Transverse colon (tissue), 4 donors: ENCODE data around the gene INSYN2B. TPM values are rescaled to one million over a fixed set of nuclear protein-coding genes. Genes with fewer than 3 reads are reported as not detected.

Source experiments
- DNase-seq: peaks from one replicate; pipeline ENCODE4 v3.0.0-alpha.2; 2019
- H3K27ac ChIP-seq, 4 donors: fragments of 200-600 bp; sonication (generic); 2 replicates each; pipeline ENCODE4 v1.5.1; 2016 to 2018; ENCODE audit warnings: inconsistent platforms in 4 of 4
- H3K27me3 ChIP-seq: fragments of 200-600 bp; sonication (generic); 2 replicates; pipeline ENCODE4 v1.5.1; 2017; ENCODE audit warnings: inconsistent platforms
- H3K36me3 ChIP-seq, 4 donors: fragments of 200-600 bp; sonication (generic); 2 replicates each; pipeline ENCODE4 v1.5.1; 2017 to 2019; ENCODE audit warnings: inconsistent platforms in 4 of 4
- H3K4me1 ChIP-seq, 4 donors: fragments of 200-600 bp; sonication (generic); 2 replicates each; pipeline ENCODE4 v1.5.1; 2017 to 2020; ENCODE audit warnings: inconsistent platforms in 4 of 4
- H3K4me3 ChIP-seq, 4 donors: fragments of 200-600 bp; sonication (generic); 1 replicate in 1 of 4; 2 replicates in 3 of 4; pipeline versions ENCODE4 v1.5.1 to v1.6.1; 2017 to 2019; ENCODE audit warnings: inconsistent platforms in 4 of 4
- H3K9me3 ChIP-seq, 2 donors: fragments of 200-600 bp; sonication (generic); 2 replicates each; pipeline ENCODE4 v1.5.1; 2017 to 2019; ENCODE audit warnings: inconsistent platforms in 2 of 2
- EP300 ChIP-seq: sonication (generic); formaldehyde crosslinking; IDR thresholded peaks from one replicate; pipeline ENCODE4 v1.6.1; 2017; ENCODE audit warnings: antibody characterized with exemption, low read depth
- POLR2A ChIP-seq: fragments of 450-650 bp; IDR thresholded peaks from one replicate; pipeline ENCODE4 v1.6.1; 2016; ENCODE audit warnings: antibody characterized with exemption, mild to moderate bottlenecking, moderate library complexity
- POLR2AphosphoS5 ChIP-seq, 3 donors: sonication (generic); formaldehyde crosslinking; IDR thresholded peaks; one replicate each; pipeline ENCODE4 v1.6.1; 2016; ENCODE audit warnings: antibody characterized with exemption in 3 of 3
- WGBS, 2 donors: methylation state at CpG; one replicate each; pipeline ENCODE4 v1.1.5; 2018; ENCODE audit warnings: low coverage in 1 of 2; 5-methylcytosine and 5-hydroxymethylcytosine counted together
- in situ Hi-C, 4 donors: fragments of 200-750 bp; cut with MboI; loops; one replicate each; pipeline versions ENCODE4 v1.15.0 to v1.15.1; 2017; ENCODE audit warnings: low sequenced_read_pairs in 3 of 4, low pct_ligation_motif_present in 1 of 4, low pct_unique_long_range_greater_than_20kb in 1 of 4
- intact Hi-C: fragments of 100-400 bp; cut with DNase I; formaldehyde crosslinking; loops from one replicate; pipeline ENCODE4 v1.15.1; 2023; ENCODE audit warnings: low total_unique reads
- total RNA-seq, 4 donors: library from RNA; depleted of rRNA; stranded (reverse); fragments of >200 nt; gene quantifications; one replicate each; pipeline ENCODE4 v1.1.0, GENCODE V29; 2016
- TF ChIP-seq, protein P1 (sequence below), 5 experiments: fragments of 200-600 bp in 3 of 5; fragments of 450-650 bp in 2 of 5; sonication (generic) in 3 of 5; IDR thresholded peaks; 1 replicate in 2 of 5; 2 replicates in 3 of 5; pipeline ENCODE4 v1.5.1; 2016 to 2017; ENCODE audit warnings: antibody characterized with exemption in 5 of 5, inconsistent platforms in 3 of 5, mild to moderate bottlenecking in 2 of 5, moderate library complexity in 1 of 5

INSYN2B gene
- total RNA-seq, 4 donors from 2014 or later = not detected

DNA sequence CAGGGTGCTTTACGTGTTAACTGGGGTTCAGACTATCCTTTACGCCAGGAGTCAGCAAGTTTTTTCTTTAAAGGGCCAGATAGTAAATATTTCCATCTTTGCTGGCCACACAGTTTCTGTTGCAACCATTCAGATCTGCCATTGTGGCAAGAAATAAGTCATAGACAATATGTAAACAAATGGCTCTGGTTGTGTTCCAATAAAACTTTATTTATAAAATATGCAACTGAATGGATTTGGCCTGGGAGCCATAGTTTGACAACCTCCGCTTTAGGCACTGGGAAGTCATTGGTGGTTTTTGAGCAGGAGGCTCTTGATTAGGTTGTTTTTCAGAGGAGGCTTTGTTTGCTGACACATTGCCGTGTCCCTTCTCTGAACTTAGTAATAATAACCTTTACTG, 90.7 kb downstream of the INSYN2B start:
- in situ Hi-C loops = no loop called here
- TF ChIP-seq, protein P1, sequence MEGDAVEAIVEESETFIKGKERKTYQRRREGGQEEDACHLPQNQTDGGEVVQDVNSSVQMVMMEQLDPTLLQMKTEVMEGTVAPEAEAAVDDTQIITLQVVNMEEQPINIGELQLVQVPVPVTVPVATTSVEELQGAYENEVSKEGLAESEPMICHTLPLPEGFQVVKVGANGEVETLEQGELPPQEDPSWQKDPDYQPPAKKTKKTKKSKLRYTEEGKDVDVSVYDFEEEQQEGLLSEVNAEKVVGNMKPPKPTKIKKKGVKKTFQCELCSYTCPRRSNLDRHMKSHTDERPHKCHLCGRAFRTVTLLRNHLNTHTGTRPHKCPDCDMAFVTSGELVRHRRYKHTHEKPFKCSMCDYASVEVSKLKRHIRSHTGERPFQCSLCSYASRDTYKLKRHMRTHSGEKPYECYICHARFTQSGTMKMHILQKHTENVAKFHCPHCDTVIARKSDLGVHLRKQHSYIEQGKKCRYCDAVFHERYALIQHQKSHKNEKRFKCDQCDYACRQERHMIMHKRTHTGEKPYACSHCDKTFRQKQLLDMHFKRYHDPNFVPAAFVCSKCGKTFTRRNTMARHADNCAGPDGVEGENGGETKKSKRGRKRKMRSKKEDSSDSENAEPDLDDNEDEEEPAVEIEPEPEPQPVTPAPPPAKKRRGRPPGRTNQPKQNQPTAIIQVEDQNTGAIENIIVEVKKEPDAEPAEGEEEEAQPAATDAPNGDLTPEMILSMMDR (IDR thresholded peaks at IDR 0.05) = no peak
- no peak for TF ChIP-seq POLR2A
- TF ChIP-seq EP300 = no peak
- TF ChIP-seq POLR2AphosphoS5 (IDR thresholded peaks at IDR 0.05) = no peak
- 40 to 68% methylated on average over 1 to 4 of the region's 4 CpGs for WGBS, 2 donors
- no peaks in the 10 kb centered on the region for H3K9me3 ChIP-seq
- DNase-seq = no peak
- no peaks in the 10 kb centered on the region for H3K27me3 ChIP-seq
- no peaks in the 10 kb centered on the region for H3K4me1 ChIP-seq
- no peak overlapping the region for H3K27ac ChIP-seq
- intact Hi-C loops = no loop called here
- no peak overlapping the region for H3K4me3 ChIP-seq
- no peaks in the 10 kb centered on the region for H3K36me3 ChIP-seq

DNA sequence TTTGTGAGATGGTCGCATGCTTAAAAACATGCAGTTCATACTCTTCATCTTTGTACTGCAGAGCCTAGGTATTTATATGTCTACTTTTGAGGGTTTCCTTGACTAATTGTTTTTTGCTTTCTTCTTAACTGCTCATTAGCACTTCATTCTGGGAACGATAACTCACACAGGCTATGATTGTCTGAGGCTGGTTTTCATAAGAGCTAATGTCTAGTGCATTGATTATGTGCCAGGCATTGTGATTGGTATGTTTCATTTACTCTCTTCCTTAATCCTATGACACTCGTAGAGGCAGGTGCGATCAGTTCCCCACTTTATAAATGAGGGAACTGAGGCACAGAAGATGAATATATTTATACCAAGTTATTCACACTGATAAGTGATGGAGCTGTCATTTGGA, 93.6 kb downstream of the INSYN2B start:
- Histone ChIP-seq H3K27ac (no peak overlapping the region), H3K9me3 (no peaks in the 10 kb centered on the region), H3K4me3 (no peak overlapping the region), H3K4me1 (no peaks in the 10 kb centered on the region), H3K27me3 (no peaks in the 10 kb centered on the region), H3K36me3 (no peaks in the 10 kb centered on the region)
- 87 to 98% methylated on average over 4 of the region's 4 CpGs for WGBS, 2 donors
- in situ Hi-C loops (no loop called here), intact Hi-C loops (no loop called here)
- DNase-seq = no peak
- TF ChIP-seq POLR2A (no peak), EP300 (no peak), POLR2AphosphoS5 (IDR thresholded peaks at IDR 0.05) (no peak)
- TF ChIP-seq, protein P1 (IDR thresholded peaks at IDR 0.05) = no peak

DNA sequence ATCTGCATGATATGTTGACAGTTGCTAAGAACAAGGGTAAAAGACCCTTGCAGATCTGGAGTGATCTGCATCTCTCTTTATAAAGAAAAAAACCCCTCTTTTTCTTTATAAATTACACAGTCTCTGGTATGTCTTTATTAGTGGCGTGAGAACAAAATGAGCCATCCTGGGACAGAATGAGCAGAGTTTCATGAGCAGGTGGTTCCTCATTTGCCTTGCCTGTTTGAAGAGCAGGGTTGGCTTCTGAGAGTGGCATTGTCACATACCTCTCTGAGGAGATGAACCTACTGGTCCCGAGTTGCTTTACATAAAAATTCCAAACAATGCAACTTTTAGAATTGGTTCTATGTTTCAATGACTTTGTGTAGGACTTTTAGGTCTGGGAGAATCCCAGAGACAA, 94.3 kb downstream of the INSYN2B start:
- DNase-seq = no peak
- TF ChIP-seq POLR2AphosphoS5 (IDR thresholded peaks at IDR 0.05) (no peak), POLR2A (no peak), EP300 (no peak)
- TF ChIP-seq, protein P1 (IDR thresholded peaks at IDR 0.05) = no peak
- in situ Hi-C loops (no loop called here), intact Hi-C loops (no loop called here)
- Histone ChIP-seq H3K27ac (no peak overlapping the region), H3K36me3 (no peaks in the 10 kb centered on the region), H3K9me3 (no peaks in the 10 kb centered on the region), H3K4me1 (no peaks in the 10 kb centered on the region), H3K4me3 (no peak overlapping the region), H3K27me3 (no peaks in the 10 kb centered on the region)
- WGBS, 2 donors = 29 to 78% methylated on average over 1 to 2 of the region's 2 CpGs

DNA sequence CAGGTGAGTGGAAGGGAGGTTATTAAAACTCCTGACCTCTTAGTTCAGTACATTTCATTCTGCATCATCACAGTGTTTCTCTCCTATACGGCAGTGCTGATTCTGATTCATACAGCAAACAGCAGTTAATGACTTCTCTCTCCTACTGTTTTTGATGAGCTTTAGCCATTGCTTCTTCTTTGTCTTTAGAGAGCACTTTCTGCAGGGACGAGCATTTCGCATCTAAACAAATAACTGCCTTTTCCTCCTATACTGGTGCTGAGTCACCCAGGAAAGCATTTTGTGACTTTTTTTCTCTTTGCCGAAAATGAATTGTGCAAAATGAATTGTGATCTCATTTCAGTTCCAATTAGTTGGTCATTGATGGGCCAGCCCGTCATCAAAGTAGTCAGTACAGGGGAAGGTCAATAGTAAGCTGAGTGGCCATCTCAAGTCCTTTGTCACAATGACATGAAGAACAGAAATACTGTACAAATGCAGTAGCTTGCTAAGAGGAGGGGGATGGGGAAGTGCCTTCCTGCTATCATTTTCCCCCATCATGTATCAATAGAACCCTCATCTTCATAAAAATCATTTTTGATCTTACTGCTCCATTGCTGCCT, 98.5 kb downstream of the INSYN2B start:
- H3K27me3 ChIP-seq = no peaks in the 10 kb centered on the region
- no peaks in the 10 kb centered on the region for H3K36me3 ChIP-seq
- no peaks in the 10 kb centered on the region for H3K4me1 ChIP-seq
- no peak for DNase-seq
- H3K9me3 ChIP-seq = no peaks in the 10 kb centered on the region
- WGBS, 2 donors = 79 to 84% methylated on average over 5 of the region's 5 CpGs
- no peak overlapping the region for H3K27ac ChIP-seq
- in situ Hi-C loops = no loop called here
- TF ChIP-seq, protein P1 (IDR thresholded peaks at IDR 0.05) = no peak
- TF ChIP-seq EP300 (no peak), POLR2A (no peak), POLR2AphosphoS5 (IDR thresholded peaks at IDR 0.05) (no peak)
- intact Hi-C loops = no loop called here
- H3K4me3 ChIP-seq = no peak overlapping the region
